NCI-H345 (cell line): Measurements from ENCODE around the gene SERINC4.
A peak's percentile ranks its signal among the peaks of the same experiment; 100 is the strongest.
"Not testable (repeated sequence)": the region's sequence is repeated elsewhere in the genome, so short reads cannot be mapped to it uniquely, and the experiment has no call there.

ENCODE experiments used
- DNase-seq: peaks from one replicate; lab custom pipeline; 2025; lab: John Stamatoyannopoulos, UW

The SERINC4 gene

DNA sequence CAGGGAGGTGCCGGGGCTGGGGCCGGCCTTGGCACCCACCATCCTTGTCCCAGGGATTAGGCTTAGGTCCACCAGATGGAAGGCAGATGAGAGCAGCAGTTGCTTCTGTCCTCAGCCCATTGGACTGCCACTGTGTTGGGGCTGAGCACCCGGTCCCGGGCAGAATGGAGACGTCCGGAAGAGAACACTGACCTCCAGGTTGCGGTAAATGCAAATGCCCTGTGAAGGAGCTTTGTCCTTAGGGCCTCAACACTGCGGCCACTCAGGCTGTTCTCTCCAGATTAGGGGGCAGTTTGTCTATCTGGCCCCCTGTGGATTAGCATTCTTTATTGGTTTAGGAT lies at the start of gene SERINC4:
TSS of gene SERINC4 (minus strand) at position 276 of the 341 bp plus-strand sequence. CDS start at position 42, 234 bp downstream.
- no peak for DNase-seq

GRCh38 chr15:43845421-43845820 lies 45.4 kb upstream of the SERINC4 start:
- no peak for DNase-seq

DNA sequence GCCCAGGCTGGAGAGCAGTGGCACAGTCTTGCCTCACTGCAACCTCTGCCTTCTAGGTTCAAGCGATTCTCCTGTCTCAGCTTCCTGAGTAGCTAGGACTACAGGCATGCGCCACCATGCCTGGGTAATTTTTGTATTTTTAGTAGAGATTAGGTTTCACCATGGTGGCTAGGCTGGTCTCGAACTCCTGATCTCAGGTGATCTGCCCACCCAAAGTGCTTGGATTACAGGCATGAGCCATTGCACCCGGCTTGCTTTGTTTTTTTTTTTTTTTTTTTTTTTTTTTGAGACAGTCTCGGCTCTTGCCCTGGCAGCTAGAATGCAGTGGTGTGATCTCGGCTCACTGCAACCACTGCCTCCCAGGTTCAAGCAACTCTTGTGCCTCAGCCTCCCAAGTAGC lies 32.5 kb upstream of the SERINC4 start:
- DNase-seq: not testable (repeated sequence)

DNA sequence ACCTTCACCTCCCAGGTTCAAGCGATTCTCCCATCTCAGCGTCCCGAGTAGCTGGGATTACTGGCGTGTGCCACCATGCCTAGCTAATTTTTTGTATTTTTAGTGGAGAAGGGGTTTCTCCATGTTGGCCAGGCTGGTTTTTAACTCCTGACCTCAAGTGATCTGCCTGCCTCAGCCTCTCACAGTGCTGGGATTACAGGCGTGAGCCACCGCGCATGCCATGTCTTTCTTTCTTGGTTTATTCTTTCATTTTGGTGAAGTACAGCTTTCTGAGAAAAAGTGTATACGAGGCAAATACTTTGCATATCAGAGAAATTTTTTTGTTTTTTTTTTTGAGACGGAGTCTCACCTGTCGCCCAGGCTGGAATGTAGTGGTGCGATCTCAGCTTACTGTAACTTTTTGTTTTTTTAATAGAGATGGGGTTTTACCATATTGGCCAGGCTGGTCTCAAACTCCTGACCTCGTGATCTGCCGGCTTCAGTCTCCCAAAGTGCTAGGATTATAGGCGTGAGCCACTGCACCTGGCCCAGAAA lies 31.6 kb upstream of the SERINC4 start:
- not testable (repeated sequence) for DNase-seq

DNA sequence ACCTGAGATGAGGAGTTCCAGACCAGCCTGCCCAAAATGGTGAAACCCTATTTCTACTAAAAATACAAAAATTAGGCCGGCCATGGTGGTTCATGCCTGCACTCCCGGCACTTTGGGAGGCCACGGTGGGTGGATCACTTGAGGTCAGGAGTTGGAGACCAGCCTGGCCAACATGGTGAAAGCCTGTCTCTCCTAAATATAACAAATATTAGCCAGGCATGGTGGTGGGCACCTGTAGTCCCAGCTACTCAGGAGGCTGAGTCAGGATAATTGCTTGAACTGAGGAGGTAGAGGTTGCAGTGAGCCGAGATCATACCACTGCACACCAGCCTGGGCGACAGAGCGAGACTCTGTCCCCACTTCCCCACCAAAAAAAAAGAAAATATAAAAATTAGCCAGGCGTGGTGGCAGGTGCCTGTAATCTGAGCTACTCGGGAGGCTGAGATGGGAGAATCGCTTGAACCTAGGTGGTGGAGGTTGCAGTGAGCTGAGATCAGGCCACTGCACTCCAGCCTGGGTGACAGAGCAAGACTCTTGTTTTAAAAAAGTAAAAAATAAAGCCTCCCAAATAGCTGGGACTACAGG lies 30.8 kb upstream of the SERINC4 start:
- DNase-seq: not testable (repeated sequence)

- DNase-seq: not testable (repeated sequence)
Observed at GRCh38 chr15:43829951-43830540, 30.0 kb upstream of the SERINC4 start.

DNA sequence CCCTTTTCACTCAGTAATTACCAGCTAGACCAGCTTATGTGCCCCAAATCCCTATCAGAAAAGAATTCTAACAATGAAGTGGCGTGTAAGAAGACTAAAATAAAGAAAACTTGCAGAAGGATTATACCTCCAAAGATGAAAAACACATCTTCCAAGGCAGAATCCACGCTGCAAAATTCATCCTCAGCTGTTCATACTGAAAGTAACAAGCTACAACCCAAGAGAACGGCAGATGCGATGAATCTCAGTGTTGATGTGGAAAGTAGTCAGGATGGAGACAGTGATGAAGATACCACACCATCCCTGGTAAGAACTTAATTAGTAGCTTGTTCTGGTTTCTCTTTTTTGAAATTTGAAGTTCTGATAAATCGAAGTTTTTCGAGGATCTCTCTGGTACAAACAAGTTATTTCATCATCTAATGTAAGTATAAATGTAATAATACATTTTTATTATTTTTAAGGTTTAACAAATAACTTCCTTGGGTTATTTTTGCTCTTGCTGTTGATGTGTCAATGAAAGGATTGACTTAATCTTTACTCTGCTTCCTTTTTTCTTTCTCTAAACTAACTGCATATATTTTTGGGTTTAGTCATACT lies 28.1 kb upstream of the SERINC4 start:
- no peak for DNase-seq

DNA sequence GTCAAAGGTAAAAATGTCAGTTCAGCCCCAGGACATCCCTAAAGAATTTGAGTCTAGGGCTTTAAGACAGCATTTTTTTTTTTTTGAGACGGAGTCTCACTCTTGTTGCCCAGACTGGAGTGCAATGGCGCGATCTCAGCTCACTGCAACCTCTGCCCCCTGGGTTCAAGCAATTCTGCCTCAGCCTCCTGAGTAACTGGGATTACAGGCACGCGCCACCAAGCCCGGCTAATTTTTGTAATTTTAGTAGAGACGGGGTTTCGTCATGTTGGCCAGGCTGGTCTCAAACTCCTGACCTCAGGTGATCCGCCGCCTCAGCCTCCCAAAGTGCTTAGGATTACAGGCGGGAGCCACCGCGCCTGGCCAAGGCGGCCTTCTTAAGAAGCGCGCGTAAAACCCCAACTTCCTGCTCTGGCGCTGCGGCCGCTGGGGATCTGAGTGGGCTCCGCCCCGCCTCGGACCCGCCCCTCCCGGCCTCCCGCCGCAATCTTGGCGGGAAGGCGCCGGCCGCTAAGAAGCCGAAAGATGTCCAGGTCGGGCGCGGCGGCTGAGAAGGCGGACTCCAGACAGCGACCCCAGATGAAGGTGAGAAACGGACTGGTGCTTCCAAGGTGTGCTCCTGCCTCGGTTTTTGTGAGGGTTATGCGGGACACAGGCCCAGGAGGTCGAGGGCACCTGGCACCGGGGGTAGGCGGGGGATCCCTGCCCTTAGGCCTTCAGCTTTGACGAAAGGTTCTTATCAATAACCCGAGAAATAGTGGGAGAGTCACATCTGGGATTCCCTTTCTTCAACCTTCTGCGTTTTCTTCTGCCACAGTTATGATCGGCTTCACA lies 26.7 kb upstream of the SERINC4 start, which contains the start of gene WDR76:
TSS of gene WDR76 (plus strand) at position 495 of the 834 bp plus-strand sequence. CDS start at position 526, 31 bp downstream.
- DNase-seq: peak; percentile 81

DNA sequence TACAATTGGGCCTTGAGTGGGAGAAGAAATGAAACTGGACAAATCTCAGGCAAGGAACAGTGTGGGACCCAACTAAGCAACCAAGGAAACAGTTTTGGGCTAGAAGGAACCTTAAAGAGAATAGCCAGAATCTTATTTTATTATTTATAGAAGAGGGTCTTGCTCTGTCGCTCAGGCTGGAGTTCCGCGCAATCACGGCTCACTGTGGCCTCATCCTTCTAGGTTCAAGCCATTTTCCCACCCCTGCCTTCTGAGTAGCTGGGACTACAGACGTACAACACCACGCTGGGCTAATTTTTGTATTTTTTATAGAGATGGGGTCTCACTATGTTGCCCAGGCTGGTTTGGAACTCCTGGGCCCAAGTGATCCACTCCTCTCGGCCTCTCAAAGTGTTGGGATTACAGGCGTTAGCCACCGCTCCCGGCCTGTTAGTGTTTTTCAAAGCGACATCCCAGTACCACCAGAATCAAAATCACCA lies 26.0 kb upstream of the SERINC4 start:
- no peak for DNase-seq

DNA sequence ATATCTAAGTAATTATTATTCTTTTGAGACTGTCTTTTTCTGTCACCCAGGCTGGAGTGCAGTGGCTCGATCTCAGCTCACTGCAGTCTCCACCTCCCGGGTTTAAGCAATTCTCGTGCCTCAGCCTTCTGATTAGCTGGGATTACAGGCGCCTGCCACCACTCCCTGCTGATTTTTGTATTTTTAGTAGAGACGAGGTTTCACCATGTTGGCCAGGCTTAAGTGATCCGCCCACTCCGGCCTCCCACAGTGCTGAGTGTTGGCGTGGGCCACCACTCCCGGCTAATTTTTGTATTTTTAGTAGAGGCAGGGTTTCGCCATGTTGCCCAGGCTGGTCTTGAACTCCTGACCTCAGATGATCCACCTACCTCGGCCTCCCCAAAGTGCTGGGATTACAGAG lies 25.3 kb upstream of the SERINC4 start:
- not testable (repeated sequence) for DNase-seq

- DNase-seq: peak; percentile 97
Observed at GRCh38 chr15:43824302-43825246, 24.6 kb upstream of the SERINC4 start, which contains the start of gene MFAP1. MFAP1 (minus strand) TSS chr15:43824690; CDS start chr15:43824569, 121 bp downstream.

- DNase-seq: no peak
Observed at GRCh38 chr15:43821505-43821904, 21.5 kb upstream of the SERINC4 start.

DNA sequence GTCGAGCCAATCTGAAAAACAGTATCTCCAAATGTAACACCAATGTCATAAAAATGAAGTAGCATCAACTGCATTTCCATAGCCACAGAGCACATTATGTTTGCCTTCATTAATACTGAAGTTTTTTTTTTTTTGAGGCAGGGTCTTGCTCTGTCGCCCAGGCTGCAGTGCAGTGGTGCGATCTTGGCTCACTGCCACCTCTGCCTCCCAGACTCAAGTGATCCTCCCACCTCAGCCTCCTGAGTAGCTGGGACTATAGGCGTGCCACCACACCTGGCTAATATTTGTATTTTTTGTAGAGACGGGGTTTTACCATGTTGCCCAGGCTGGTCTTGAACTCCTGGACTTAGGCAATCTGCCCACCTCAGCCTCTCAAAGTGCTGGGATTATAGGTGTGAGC lies 15.0 kb upstream of the SERINC4 start:
- DNase-seq: not testable (repeated sequence)

DNA sequence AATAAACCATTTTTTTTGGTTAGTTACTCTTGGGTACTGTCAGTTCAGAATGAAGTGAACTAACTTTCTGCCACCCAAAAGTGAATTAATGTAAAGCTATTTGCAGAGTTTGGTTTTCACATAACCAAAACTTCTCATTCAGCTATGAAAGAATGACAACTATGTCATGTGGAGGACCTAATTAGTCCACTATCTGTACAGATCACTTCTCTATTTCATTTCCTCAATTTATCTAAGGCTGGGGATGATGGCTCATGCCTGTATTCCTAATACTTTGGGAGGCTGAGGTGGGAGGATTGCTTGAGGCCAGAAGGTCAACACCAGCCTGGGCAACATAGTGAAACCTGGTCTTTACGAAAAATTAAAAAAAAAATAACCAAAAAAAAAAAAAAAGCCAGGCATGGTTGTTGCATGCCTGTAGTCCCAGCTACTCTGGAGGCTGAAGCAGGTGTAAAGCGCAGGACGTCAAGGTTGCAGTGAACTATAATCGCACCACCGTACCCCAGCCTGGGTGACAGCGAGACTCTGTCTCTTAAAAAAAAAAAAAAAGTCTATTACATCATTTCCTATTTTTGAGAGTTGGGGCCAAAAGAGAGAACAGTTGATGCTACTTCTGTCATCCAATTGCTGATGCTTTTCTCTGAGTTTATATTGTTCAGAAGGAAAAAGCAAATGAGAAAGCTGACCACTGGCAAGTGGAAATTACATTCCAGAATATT lies 9.1 kb upstream of the SERINC4 start:
- no peak for DNase-seq

GRCh38 chr15:43808435-43808950 lies 8.5 kb upstream of the SERINC4 start:
- no peak for DNase-seq

DNA sequence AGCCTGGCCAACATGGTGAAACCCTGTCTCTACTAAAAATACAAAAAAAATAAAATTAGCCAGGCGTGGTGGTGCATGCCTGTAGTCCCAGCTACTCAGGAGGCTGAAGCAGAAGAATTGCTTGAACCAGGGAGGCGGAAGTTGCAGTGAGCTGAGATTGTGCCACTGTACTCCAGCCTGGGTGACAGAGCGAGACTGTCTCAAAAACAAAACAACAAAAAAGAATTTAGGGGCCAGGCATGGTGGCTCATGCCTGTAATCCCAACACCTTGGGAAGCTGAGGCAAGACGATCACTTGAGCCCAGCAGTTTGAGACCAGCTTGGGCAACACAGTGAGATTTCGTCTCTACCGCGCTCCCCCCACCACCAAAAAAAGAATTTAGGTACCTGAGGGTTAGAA lies 2.7 kb upstream of the SERINC4 start:
- DNase-seq: not testable (repeated sequence)

DNA sequence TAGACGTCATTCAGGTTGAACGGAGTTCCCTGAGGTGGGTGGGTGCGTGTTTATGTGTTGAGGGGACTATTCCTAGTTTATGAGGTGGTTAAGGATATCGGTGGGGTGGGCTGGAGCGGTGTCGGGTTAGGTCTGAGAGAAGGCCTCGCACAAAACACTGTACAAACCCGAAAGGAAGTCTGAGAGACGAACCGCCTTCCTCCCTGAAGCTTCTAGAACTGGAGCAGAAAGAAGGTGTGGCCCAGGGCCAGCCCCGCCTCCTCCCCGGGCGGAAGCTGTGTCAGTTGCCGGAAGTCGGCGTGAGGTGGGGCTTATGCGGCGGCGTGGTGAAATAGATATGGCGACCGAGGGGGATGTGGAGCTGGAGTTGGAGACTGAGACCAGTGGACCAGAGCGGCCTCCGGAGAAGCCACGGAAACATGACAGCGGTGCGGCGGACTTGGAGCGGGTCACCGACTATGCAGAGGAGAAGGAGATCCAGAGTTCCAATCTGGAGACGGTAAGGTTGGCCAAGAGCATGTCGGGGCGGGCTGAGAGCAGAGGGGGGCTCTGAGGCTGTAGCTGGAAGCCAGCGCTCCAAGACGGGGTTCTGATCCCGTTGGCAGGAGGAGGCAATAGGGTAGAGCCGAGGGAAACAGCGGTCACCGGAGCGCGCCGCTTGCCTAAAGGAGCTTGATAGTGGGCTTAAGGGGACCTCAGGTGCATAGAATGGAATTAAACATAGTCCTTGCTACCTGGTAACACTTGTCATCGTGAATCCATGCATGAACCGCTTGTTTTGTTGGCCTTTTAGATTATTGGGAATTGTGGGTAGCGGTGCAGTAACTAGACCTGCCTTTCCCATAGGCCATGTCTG lies 494 bp upstream of the SERINC4 start, which contains the start of gene HYPK:
TSS of gene HYPK (plus strand) at position 314 of the 856 bp plus-strand sequence. CDS start at position 338, 24 bp downstream.
- DNase-seq: peak; percentile 78

DNA sequence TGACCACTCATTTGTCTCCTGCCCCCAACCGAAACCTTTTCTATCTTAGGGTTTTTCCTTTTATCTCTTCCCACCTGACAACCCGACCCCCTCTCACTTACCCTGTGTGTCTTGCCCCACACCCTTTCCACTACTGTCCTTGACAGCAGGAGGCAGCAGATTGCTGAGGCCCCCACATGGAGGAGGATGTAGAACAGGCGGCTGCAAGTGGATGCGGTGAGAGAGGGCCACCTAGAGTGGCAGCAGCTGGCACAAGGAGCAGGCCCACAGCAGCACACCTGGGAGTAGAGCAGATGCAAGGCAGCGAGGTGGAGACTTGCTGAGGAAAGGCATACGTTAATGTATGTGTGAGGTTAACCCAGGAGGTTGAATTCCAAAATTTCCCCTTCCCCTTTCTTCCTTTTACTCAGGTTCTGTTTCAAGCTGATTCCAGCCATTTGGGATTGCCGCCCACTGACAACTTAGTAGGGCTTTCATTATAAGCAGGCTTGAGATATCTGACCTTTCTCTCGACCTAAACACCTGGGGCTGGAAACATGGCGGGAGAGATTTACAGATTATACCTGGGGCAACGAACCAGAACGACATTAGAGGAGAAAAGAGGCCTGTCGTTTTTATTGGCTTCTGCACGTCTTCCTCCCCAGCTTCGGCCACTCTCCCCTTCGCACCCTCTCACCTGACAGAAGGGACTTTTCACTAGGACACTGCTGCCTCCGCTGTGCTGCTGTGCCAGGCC lies 643 bp downstream of the SERINC4 start:
- DNase-seq: peak; percentile 74
